HEK293 (cell line): ENCODE data around the gene CDH23.

Experiments used
- CTCF ChIA-PET: fragments of 350-600 bp; formaldehyde crosslinking; extraction: SDS; loops from one replicate; lab custom pipeline; 2021; ENCODE audit warnings: antibody characterized with exemption; lab: Yijun Ruan, JAX
- POLR2A ChIA-PET: fragments of 300-600 bp; formaldehyde crosslinking; extraction: SDS; loops from one replicate; lab custom pipeline; 2020; ENCODE audit warnings: antibody characterized with exemption, inconsistent platforms; lab: Yijun Ruan, JAX
- H3K27ac ChIP-seq: fragments of 200-500 bp; sonication (Bioruptor generic); 2 replicates; pipeline ENCODE4 v1.5.1; 2014; ENCODE audit warnings: low read depth, low read length, control low read depth, inconsistent platforms; ENCODE audit errors: extremely low read depth
- H3K36me3 ChIP-seq, 2 experiments: fragments of 200-500 bp in 1 of 2; sonication (Bioruptor generic) in 1 of 2; 1 replicate in 1 of 2; 2 replicates in 1 of 2; pipeline ENCODE4 v1.5.1; 2014 to 2017; ENCODE audit warnings: inconsistent platforms in 2 of 2, low read length in 2 of 2; ENCODE audit not compliant: control insufficient read depth in 2 of 2, insufficient read depth in 1 of 2
- H3K4me1 ChIP-seq: fragments of 200-500 bp; sonication (Bioruptor generic); 2 replicates; pipeline ENCODE4 v1.5.1; 2014; ENCODE audit warnings: mild to moderate bottlenecking, low read length, inconsistent platforms; ENCODE audit not compliant: control insufficient read depth, insufficient read depth
- H3K4me3 ChIP-seq: 2 replicates; pipeline ENCODE4 v1.5.1; 2011; ENCODE audit warnings: low read depth, mild to moderate bottlenecking, control low read depth, low read length, moderate library complexity
- H3K9me3 ChIP-seq: fragments of 200-500 bp; sonication (Bioruptor generic); 2 replicates; pipeline ENCODE4 v1.5.1; 2014; ENCODE audit warnings: low read depth, low read length, inconsistent platforms; ENCODE audit not compliant: control insufficient read depth, insufficient read depth
- EGR2 ChIP-seq: fragments of 450-650 bp; formaldehyde crosslinking; IDR thresholded peaks from 2 replicates; pipeline ENCODE4 v1.5.1; 2016; ENCODE audit warnings: low read depth, missing biosample characterization, missing genetic modification characterization
- KLF9 ChIP-seq: fragments of 450-650 bp; formaldehyde crosslinking; IDR thresholded peaks from 2 replicates; pipeline ENCODE4 v1.5.1; 2016; ENCODE audit warnings: missing biosample characterization, missing genetic modification characterization, low read depth
- PRDM1 ChIP-seq: fragments of 450-650 bp; formaldehyde crosslinking; IDR thresholded peaks from 2 replicates; pipeline ENCODE4; 2016; ENCODE audit warnings: missing biosample characterization, missing genetic modification characterization
- RBAK ChIP-seq: fragments of 450-650 bp; formaldehyde crosslinking; IDR thresholded peaks from 2 replicates; pipeline ENCODE4 v1.5.1; 2016; ENCODE audit warnings: missing biosample characterization, missing genetic modification characterization
- SP2 ChIP-seq: fragments of 450-650 bp; formaldehyde crosslinking; IDR thresholded peaks from 2 replicates; pipeline ENCODE4 v1.5.1; 2016; ENCODE audit warnings: missing biosample characterization, missing genetic modification characterization
- ZFHX2 ChIP-seq: fragments of 450-650 bp; formaldehyde crosslinking; conservative IDR thresholded peaks from 2 replicates; pipeline ENCODE4 v1.5.1; 2016; ENCODE audit warnings: missing biosample characterization, missing genetic modification characterization
- ZNF157 ChIP-seq: fragments of 450-650 bp; formaldehyde crosslinking; IDR thresholded peaks from 2 replicates; pipeline ENCODE4 v1.5.1; 2016; ENCODE audit warnings: missing biosample characterization, missing genetic modification characterization
- ZNF169 ChIP-seq: fragments of 450-650 bp; formaldehyde crosslinking; IDR thresholded peaks from 2 replicates; pipeline ENCODE4 v1.5.1; 2016; ENCODE audit warnings: missing biosample characterization, missing genetic modification characterization
- ZNF19 ChIP-seq: fragments of 450-650 bp; formaldehyde crosslinking; IDR thresholded peaks from 2 replicates; pipeline ENCODE4; 2016; ENCODE audit warnings: missing biosample characterization, missing genetic modification characterization, low read depth
- ZNF747 ChIP-seq: fragments of 450-650 bp; formaldehyde crosslinking; IDR thresholded peaks from 2 replicates; pipeline ENCODE4 v1.5.1; 2016; ENCODE audit warnings: missing biosample characterization, missing genetic modification characterization
- TF ChIP-seq, protein P1 (sequence below): fragments of 450-650 bp; formaldehyde crosslinking; IDR thresholded peaks from 2 replicates; pipeline ENCODE4 v1.5.1; 2016; ENCODE audit warnings: missing biosample characterization, missing genetic modification characterization
- TF ChIP-seq, protein P2 (sequence below): fragments of 450-650 bp; formaldehyde crosslinking; IDR thresholded peaks from 2 replicates; pipeline ENCODE4 v1.5.1; 2017; ENCODE audit warnings: missing biosample characterization, missing genetic modification characterization
- TF ChIP-seq, protein P3 (sequence below): fragments of 450-650 bp; formaldehyde crosslinking; IDR thresholded peaks from 2 replicates; pipeline ENCODE4 v1.5.1; 2017; ENCODE audit warnings: missing biosample characterization, missing genetic modification characterization

CDH23 gene

DNA sequence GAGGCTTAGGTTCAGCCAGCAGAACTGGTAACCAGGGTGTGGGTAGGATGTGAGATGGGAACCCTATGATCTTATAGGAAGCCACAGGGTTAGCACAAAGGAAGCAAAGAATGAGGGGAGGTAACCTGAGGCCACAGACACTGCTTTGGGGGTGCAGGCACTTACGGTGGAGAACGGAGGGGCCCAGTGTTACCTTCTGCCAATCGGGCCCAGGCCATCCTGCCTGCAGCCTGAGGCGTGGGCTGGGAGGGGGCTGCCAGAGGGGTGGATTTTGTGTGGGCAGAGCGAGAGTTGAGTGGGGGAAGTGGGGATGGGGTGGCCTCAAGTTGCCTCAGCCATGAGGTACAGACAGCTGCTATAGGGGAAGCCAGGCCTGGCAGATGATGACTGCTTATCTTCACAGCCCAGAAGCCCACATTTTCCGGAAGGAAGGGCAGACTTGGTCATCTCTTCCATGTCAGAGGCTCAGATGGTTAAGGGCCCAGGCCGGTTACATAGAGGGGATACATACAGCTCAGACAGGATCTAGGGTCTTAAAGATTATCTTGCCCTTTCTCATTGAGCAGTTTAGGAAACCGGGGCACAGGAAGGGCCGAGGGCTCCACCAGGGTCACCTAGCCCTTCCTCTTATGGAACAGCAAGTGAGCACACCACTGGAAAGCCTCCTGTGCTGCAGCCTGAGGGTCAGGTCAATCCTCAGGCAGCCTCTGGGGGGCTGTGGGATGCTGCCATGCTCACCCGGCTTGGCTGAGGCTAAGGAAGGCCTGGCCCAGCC, 401.0 kb downstream of the CDH23 start:
- Histone ChIP-seq H3K36me3 (no peaks in the 10 kb centered on the region), H3K4me1 (no peaks in the 10 kb centered on the region), H3K9me3 (no peaks in the 10 kb centered on the region), H3K27ac (no peak overlapping the region), H3K4me3 (no peak overlapping the region)
- POLR2A ChIA-PET: no interaction called here
- TF ChIP-seq, protein P1, sequence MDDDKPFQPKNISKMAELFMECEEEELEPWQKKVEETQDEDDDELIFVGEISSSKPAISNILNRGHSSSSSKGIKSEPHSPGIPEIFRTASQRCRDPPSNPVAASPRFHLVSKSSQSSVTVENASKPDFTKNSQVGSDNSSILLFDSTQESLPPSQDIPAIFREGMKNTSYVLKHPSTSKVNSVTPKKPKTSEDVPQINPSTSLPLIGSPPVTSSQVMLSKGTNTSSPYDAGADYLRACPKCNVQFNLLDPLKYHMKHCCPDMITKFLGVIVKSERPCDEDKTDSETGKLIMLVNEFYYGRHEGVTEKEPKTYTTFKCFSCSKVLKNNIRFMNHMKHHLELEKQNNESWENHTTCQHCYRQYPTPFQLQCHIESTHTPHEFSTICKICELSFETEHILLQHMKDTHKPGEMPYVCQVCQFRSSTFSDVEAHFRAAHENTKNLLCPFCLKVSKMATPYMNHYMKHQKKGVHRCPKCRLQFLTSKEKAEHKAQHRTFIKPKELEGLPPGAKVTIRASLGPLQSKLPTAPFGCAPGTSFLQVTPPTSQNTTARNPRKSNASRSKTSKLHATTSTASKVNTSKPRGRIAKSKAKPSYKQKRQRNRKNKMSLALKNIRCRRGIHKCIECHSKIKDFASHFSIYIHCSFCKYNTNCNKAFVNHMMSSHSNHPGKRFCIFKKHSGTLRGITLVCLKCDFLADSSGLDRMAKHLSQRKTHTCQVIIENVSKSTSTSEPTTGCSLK: no peak
- TF ChIP-seq EGR2 (tag by site-specific recombination) (peak; percentile 67), ZFHX2 (peak; percentile 73)
- CTCF ChIA-PET: no interaction called here

DNA sequence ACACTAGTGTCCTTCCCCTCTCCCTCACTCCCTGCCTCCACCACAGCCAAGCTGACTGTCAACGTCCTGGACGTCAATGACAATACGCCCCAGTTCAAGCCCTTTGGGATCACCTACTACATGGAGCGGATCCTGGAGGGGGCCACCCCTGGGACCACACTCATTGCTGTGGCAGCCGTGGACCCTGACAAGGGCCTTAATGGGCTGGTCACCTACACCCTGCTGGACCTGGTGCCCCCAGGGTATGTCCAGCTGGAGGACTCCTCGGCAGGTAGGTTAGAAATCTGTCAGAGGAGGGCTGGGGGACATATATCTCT, 401.5 kb downstream of the CDH23 start:
- H3K36me3 ChIP-seq: no peaks in the 10 kb centered on the region
- CTCF ChIA-PET: no interaction called here
- no peak overlapping the region for H3K4me3 ChIP-seq
- TF ChIP-seq ZNF747 (tag by site-specific recombination) (no peak), KLF9 (tag by site-specific recombination) (no peak), ZNF169 (tag by site-specific recombination) (no peak)
- TF ChIP-seq, protein P2, sequence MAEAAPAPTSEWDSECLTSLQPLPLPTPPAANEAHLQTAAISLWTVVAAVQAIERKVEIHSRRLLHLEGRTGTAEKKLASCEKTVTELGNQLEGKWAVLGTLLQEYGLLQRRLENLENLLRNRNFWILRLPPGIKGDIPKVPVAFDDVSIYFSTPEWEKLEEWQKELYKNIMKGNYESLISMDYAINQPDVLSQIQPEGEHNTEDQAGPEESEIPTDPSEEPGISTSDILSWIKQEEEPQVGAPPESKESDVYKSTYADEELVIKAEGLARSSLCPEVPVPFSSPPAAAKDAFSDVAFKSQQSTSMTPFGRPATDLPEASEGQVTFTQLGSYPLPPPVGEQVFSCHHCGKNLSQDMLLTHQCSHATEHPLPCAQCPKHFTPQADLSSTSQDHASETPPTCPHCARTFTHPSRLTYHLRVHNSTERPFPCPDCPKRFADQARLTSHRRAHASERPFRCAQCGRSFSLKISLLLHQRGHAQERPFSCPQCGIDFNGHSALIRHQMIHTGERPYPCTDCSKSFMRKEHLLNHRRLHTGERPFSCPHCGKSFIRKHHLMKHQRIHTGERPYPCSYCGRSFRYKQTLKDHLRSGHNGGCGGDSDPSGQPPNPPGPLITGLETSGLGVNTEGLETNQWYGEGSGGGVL: no peak
- no peaks in the 10 kb centered on the region for H3K9me3 ChIP-seq
- H3K27ac ChIP-seq: no peak overlapping the region
- POLR2A ChIA-PET: no interaction called here
- no peaks in the 10 kb centered on the region for H3K4me1 ChIP-seq

DNA sequence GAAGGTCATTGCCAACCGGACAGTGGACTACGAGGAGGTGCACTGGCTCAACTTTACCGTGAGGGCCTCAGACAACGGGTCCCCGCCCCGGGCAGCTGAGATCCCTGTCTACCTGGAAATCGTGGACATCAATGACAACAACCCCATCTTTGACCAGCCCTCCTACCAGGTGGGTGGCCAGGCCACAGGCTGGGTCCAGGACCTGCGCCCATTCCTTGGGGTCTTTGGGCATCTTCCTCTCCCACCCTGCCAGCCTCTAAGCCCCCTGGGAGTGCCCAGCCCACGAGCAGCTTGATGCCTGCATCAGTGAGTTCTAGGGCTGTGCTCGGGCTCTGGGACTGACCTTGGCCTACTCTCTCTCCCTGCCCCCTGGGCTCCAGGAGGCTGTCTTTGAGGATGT, 402.4 kb downstream of the CDH23 start:
- no peaks in the 10 kb centered on the region for H3K36me3 ChIP-seq
- no peak overlapping the region for H3K27ac ChIP-seq
- no peak for TF ChIP-seq ZNF19 (tag by site-specific recombination)
- no peak for TF ChIP-seq SP2 (tag by site-specific recombination)
- TF ChIP-seq PRDM1 (tag by site-specific recombination): no peak
- TF ChIP-seq, protein P3, sequence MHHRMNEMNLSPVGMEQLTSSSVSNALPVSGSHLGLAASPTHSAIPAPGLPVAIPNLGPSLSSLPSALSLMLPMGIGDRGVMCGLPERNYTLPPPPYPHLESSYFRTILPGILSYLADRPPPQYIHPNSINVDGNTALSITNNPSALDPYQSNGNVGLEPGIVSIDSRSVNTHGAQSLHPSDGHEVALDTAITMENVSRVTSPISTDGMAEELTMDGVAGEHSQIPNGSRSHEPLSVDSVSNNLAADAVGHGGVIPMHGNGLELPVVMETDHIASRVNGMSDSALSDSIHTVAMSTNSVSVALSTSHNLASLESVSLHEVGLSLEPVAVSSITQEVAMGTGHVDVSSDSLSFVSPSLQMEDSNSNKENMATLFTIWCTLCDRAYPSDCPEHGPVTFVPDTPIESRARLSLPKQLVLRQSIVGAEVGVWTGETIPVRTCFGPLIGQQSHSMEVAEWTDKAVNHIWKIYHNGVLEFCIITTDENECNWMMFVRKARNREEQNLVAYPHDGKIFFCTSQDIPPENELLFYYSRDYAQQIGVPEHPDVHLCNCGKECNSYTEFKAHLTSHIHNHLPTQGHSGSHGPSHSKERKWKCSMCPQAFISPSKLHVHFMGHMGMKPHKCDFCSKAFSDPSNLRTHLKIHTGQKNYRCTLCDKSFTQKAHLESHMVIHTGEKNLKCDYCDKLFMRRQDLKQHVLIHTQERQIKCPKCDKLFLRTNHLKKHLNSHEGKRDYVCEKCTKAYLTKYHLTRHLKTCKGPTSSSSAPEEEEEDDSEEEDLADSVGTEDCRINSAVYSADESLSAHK (tag by site-specific recombination): no peak
- TF ChIP-seq RBAK: no peak
- TF ChIP-seq ZNF157 (tag by site-specific recombination): no peak
- TF ChIP-seq, all 188 proteins: peak for 0
- ChIA-PET CTCF (interaction anchor here (0.6 kb wide), 1 partner anchor 26 kb away, joined by 3 read pairs; the partner anchor contains the start of gene VSIR), POLR2A (no interaction called here)
- no peak overlapping the region for H3K4me3 ChIP-seq
- H3K4me1 ChIP-seq: no peaks in the 10 kb centered on the region
- H3K9me3 ChIP-seq: no peaks in the 10 kb centered on the region
